ENCODE data around the gene TMEM222.

The TMEM222 gene

DNA sequence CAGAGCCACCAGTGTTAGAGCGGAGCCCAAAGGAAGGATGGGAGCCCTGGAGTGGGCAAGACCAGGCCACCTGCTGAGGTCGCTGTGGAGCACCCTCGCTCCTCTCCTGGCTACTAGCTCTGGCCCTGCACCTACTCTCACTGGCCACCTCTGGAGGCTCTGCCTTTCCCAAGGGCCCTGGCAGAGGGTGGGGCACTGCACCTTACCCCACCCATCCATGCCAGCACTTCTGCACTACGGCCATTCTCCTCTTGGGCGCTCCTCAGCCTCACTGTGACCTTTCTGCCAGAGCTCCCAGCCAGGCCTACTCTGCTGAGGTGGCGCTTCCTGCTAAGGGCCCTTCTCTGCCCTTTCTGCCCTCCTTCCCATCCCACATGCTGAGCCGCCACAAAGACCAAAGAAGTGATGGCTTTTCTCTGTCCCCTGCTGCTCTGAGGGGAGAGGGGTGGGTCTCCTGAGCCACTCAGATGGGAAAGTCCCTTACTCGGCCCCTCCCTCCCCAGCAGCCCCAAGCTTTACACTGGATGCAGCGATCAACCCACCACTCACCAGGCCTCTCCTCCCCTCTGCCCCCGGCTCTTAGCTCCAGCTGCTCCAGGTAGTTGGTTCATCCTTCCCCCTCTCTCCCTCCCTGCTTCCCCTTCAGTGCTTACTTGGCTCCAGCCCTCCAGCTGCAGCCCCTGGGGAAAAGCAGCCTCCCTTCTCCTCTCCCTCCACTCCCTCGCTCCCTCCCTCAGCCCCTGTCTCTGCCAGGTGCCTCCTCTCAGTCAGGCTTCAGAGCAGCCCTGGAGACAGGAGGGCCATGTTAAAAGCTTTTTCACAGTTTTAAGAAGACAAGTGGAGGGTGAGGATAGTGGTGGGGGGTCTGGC lies 14.8 kb upstream of the TMEM222 start:
- DNase-seq = no peak

DNA sequence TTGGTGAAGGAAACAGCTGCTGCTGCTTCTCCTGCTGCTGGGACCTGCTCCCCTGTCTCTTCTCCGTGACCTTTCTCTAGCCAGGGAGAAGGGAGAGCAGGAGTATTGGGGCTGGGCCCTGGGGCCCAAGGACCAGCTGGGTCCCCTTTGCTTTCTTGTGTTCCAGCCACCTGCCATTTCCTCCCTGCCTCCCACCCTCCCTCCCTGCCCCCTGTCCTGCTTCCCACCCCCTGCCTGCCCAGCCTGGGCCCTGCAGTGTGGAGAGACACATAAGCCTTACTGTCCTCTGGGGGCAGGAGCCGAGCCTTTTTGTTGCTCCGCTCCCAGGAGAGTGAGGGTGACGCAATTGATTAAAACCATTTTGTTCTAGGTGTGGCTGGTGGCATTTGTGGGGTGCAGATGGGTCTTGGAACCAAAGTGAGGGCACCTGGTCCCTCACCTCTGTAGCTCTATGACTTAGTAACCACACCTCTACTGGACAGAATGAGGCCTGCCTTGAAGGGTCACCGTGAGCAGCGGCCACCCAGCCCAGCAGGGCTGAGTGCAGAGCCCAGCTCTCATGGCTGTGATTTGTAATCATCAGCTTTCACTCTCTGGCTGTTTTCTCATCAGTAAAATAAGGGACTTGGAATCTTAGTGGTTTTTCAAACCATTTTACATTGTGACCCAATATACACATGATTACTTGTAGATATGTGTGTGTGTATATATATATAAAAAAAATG lies 13.9 kb upstream of the TMEM222 start:
- DNase-seq = no peak

DNA sequence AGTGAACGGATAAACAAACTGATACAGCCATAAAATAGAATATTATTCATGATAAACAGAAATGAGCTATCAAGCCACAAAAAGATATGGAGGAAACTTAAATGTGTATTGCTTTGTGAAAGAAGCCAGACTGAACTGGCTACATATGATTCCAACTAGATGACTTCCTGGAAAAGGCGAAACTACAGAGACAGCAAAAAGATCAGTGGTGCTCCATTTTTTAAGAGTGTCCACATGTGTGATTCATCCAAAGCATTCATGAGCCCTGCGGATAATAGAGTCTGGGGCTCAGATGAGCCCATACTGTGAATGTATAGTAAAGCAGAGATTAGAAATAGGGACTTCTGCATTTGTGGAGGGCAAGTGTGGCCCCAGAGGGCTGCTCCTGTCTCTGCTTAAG lies 7.8 kb upstream of the TMEM222 start:
- no peak for DNase-seq

DNA sequence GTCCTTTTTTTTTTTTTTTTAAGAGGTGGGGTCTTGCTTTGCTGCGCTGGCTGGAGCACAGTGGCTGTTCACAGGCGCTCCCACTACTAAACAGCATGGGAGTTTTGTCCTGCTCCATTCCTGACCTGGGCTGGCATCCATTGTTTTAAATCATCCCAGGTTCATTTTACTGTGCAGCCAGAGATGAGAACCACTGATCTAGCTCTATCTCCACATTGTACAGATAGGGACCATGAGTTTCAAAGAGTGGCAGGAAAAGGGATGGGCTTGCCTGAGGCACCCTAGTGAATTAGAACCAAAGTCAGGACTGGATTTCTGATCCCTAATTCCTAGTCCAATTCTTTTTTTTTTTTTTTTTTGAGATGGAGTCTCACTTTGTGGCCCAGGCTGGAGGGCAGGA lies 7.2 kb upstream of the TMEM222 start:
- no peak for DNase-seq

DNA sequence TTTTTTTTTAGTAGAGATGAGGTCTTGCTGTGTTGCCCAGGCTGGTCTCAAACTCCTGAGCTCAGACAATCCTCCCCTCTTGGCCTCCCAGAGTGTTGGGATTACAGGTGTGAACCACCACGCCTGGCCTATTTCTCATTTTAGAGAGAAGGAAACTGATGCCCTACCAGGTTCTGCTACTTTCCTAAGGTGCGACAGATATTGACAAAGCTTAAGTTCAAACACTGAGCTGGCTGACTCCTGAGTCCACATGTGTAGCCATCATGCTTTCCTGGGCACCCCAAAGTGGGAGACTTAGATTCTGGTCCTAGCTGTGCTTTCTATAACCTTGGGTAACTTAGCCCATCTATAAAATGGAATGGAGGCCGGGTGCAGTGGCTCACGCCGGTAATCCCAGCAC lies 5.1 kb upstream of the TMEM222 start:
- no peak for DNase-seq

DNA sequence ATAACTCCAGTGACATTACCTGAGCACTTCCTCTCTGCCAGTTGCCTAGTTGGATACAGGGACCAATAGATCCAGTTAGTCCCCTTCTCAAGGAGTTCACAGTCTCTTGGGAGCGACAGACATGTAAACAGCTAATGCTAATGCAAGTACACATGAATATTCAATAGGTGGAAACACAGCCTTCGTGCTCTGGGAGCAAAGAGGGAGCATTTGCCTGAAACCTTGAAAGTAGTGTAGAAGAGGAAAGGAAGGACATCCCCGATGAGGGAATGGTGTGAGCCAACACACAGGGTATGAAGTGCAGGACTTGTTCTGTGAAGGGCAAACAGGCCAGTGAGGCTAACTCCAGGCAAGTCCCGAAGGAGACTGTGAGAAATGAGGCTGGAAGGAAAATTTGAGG lies 3.8 kb upstream of the TMEM222 start:
- no peak for DNase-seq

DNA sequence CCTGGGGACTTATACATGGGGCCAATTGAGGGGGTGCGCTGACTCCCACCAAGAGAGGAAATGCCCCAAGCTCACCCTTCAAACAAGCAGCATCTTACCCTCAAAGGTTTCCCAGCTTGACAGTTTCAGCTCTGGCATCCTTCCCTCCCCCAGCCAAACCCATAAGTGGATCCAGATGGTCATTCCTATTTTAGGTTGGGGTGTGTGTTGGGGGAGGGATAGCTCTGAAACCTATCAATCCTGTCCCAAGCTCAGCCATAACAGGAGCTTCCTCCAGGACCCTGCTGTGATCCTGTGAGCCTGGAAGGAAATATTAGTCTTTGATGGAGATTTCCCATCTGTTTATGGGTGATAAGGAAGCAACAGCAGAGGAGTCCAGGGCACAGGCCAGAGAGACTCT lies 3.4 kb upstream of the TMEM222 start:
- no peak for DNase-seq

DNA sequence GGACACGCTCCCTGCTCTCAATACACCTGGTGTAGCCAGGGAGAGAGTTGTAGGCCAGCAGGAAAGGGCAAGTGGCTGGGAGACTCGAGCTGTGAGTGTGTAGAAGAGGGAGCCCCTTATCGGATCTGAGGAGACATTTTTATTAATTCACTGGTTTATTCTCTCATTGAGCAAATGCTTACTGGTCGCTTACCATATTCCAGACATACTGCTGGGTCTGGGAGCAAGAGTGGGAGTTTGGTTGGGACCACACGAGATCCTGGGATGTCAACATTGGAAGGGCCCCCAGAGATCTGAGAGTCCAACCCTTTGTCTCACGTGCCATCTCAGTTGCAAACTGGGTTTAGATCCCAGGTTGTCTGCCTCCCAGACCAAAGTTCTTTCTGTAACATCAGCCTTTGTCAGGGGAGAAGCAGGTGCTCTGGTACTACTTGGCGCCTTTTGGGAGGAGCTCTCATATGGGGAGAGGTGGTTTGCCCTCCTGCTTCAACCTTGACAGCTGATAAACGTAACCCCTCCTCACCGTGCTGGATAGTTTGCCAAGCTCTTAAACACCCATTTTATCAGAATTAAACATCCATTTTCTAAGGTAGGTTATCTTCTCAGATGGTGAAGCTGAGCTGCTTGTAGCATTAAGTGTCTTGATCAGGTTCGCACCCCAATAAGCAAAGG lies 742 bp downstream of the TMEM222 start:
- DNase-seq = no peak

DNA sequence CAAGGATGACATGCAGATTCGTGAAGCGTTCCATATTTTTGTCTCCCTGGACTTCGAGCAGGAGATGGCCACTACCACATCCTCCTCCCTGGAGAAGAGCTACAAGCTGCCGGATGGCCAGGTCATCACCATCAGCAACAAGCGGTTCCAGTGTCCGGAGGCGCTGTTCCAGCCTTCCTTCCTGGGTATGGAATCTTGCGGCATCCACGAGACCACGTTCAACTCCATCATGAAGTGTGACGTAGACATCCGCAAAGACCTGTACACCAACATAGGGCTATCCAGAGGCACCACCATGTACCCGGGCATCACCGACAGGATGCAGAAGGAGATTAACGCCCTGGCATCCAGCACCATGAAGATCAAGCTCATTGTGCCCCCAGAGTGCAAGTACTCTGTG lies 3.3 kb downstream of the TMEM222 start:
- DNase-seq = no peak

DNA sequence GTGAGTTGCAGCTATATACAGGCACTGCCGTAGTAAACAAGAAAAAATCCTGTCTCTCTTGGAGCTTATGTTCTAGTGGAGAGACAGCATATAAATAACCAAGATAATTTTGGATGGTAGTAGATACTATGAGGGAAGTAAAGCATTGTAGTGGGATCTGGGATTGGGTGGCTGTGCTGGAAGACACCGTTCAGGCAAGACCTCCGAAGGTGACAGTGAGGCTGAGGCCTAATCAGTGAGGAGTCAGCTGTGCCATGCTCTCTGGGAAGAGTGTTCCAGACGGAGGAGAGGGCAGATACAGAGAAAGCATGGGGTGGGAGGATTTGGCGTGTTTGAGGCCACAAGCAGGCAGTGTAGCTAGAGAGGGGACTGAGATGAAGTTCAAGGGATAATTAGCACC lies 6.0 kb downstream of the TMEM222 start:
- no peak for DNase-seq

DNA sequence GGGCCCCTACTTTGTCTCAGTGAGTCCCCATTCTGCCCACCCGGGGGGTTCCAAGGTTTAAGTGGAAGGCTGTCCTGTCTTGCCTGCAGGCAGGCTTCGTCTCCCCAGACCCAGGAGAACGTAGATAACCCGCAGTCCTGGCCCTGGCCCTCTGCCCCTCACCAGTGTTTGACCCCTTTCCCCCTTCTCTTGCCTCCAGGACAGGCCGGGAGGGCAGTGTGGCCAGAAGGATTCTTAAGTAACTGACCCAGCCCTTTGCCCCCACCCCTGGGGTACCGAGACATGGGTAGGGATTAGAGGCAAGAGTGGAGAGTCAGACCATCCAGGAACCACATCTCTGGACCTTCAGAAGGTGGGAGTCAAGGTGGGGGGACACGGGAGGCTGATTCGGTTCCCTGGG lies 8.8 kb downstream of the TMEM222 start:
- no peak for DNase-seq

DNA sequence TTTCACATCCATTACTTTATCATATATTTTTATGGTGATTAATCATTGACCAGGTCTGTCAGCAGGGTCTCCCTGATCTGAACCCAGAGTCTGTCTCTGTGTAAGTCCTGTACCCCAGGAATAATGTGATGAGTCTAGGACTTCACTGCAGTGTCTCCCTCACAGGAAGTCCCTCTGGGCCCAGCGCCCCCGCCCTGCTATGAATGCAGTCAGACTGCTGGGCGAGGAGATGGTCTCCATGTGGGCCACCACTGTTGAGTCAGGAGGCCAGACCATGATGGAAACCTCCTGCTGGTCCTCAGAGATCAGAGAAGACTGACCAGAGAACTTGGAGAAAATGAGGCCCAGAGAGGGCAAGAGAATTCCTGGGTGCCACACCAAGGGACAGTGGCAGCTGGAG lies 9.5 kb downstream of the TMEM222 start:
- no peak for DNase-seq

DNA sequence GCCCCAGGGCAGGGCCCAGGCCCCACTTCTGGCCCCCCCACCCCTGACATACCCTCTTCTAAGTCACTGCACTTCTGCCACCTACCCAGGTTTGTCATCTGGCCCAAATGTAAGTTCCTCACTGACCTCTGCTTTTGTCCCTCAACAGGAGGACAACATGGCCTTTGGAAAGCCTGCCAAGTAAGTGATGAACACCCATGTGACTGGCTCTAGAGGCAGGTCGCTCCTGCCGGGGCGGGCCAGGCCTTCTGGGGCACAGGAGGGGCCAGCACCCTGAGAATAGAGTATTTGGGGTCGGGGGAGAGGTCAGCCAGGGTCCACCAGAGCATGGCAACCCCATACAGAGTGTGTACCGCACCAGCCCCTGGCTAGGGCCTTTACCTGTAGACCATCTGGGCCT lies 10.0 kb downstream of the TMEM222 start:
- no peak for DNase-seq

DNA sequence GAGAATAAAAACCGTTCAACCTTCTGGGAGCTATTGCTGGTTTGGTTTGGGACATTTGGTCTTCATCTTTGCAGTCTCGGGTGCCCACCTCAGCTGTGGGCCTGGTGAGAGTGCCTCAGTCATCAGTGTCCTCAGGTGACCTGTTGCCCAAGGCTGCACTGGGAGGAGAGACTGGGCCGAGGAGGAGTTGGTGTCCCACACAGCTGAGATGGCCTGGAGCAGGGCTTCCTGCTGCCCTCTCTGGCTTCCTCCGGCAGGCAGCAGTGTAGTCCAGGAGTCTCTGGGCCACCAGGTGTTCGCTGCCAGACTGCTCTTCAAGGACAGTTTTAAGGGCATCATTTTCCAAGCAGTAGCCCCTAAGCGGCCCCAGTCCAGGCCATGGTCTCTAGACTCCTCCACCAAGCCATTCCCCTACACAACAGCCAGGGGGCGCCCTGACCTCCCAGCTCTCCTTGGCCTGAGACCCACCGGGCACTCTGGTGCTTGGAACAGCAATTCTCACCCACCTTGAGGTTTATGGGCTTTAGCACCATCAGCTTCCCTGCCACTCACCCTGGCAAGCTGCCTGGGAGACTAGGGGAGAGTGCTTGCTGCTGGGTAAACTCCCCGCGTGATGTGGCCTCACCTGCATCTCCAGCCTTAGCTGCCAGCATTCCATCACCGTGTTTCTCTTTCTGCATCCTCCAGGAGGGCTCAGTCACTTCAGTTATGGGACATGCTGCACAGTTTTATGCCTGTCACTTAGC lies 10.7 kb downstream of the TMEM222 start:
- DNase-seq = peak; percentile 44

DNA sequence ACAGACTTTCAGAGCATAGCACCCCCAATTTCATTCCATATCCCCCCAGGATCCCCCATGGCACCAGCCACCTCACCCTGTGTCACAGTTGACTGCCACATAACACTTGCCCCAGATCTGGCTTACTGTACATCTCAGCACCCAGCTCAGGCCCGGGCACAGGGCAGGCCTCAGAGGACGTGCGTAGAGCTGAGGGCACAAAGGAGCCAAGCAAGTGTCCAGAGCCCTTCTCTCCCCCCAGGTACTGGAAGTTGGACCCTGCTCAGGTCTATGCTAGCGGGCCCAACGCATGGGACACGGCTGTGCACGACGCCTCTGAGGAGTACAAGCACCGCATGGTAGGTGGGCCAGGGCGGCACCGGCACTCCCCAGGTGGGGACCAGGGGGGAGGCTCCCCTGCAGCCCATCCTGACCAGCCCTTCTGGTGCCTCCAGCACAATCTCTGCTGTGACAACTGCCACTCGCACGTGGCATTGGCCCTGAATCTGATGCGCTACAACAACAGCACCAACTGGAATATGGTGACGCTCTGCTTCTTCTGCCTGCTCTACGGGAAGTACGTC lies 11.8 kb downstream of the TMEM222 start:
- DNase-seq = no peak

DNA sequence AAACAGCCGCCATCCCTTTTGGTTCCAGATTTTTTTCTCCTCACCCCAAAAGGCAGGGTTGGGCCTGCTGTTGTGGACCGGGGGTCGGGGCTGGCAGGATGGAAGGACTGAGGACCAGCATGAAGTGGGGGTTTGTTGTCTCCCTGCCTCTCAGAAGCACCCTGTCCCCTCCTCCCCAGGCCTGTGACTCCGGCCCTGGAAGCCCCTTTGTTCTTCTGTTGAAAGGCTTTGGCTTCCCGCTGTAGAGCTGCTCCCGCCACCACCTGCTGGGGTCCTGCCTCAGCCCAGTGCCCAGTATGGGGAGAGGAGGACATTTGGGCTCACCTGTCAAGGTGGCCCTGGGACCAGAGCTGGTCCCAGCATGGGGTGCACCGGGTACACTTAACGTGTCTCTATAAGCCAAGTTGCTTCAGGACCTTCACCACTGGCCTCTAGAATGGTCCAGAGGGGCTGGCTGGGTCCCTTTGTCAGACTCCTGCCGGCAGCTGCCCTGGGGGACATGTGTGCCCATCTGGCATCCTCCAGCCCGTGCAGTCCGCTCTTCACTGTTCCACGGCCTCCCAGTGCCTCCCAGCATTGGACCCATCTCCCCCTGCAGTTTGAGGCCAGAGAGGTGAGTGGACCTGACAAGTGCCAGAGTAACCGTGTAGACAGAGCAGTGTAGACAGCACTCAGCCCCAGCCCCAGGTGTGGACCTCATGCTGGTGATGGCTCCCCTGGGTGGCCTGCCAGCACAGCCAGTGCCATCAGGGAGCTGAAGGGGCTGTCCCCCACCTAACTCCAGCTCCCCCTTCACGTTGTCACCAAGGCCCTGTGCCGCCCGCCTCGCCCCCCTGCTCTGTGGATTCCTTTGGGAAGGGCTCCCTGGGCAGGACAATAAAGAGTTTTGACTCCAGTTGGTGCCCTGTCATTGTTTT lies 13.8 kb downstream of the TMEM222 start:
- DNase-seq = no peak

DNA sequence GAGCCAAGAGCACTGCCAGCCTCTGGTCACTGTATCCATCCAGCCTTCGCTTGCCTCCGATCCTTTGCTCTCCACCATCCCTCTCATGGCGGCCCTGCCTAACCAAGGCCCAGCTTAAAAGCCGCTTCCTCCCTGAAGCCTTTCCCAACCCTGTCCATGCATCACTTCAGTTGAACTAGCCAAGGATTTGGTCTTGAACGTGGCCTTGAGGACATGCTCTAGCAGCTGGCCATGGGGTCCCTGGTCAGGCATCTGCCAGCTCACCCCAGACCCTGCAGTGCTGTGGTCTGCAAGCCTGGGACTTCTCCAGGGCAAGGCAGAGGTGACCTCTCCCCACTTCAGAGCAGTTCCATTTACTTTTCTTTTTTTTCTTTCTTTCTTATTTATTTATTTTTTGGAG lies 14.8 kb downstream of the TMEM222 start:
- DNase-seq = no peak

DNA sequence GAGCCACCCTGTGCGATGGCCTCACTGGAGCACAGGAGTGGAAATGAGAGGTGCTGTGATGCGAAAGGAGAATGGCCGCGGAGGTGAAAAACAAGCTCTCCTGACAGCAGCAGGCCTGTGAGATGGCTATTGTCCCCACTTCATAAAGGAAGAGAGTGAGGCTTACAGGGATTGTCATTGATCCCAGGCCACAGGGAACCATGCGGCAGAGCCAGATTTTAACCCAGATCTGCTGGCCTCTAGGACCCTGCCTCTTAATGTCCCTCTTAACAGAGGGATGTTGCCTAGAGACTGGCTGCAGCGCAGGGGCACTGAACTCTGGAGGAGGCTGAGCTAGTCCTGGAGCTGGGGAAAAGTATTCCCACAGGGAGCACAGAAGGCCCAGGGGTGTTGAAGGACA lies 16.8 kb downstream of the TMEM222 start:
- no peak for DNase-seq

DNA sequence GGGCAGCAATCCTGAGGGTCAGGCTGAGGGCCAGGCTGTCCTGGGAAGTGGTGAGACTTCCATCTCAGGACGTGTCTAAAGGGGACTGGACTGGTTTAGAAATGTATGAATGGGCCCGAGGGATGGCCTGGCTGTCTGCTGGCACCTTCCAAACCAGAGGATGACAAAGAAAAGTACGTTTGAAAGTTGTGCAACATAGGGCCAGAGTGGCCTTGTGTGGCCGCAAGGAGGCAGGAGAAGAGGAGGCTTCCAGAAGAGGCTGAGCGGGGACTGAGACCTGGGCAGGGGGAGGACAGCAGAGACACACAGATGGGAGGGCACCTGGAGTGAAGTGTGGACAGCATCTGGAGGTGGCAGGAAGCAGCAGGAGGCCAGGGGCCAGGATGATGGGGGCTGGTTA lies 17.2 kb downstream of the TMEM222 start:
- no peak for DNase-seq

DNA sequence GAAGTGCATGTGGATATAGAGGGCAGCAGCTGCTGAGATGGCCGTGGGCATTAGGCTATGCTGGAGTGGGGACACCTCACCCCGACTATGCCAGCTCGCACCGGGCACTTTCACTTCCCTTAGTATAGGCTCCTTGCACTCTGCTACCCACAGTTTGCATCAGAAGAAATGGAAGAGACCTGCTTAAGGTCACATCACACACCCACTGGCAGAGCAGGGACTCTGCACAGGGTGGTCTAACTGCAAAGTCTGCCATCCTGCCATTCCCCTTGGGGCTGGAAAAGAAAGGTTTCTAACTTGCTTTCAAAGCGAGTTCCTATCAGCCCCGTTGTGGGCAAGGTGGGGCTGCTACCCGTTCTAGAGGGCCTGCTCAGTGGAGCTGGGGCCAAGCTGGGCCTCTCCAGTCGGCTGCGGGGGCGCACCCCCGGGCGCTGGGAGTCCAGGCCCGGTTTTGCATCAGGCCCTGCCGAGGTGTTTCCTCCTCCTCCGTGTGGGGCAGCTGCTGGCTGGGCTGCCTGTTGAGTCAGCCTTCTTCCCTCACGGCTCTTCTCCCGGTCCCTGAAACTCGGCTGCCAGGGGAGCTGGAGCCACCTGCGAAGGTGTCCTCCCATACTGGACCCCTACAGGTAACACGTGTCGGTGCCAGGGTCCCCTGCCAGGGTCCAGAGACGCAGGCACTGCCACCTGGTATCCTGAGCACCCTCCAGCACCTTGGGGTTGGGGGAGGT lies 19.7 kb downstream of the TMEM222 start, which contains the start of gene SYTL1:
TSS of gene SYTL1 (plus strand) at position 498 of the 728 bp plus-strand sequence. CDS start 3,313 bp downstream, outside the sequence.
- peak; percentile 42 for DNase-seq

DNA sequence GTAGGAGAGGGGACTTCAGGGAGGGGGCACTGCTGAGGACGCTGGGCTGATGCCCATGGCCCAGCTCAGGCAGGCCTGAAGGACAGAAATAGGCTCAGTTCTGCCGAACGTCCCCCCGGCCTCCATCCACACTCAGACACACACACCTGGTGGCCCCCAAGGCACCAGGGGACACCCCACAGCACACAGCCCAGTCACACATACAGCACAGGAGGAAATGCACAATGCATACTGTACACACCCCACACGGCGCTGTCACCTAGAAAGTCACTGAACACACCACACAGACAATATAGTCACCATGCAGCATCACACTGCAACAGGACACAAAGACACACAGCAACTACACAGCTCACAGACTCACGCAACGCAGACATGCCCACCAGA lies 20.4 kb downstream of the TMEM222 start:
- no peak for DNase-seq

Data from effector CD8-positive, alpha-beta T cell (primary cell).